ENCODE measurements around the gene SRXN1.
A peak's percentile ranks its signal among the peaks of the same experiment; 100 is the strongest.

The SRXN1 gene

GRCh38 chr20:667351-668034 lies 14.5 kb upstream of the SRXN1 start:
- H4K20me1 ChIP-seq (ENCODE audit: insufficient read depth, low read length) = no peaks in the 10 kb centered on the region
- no peak overlapping the region for H3K27ac ChIP-seq (ENCODE audit: low read depth, low read length, poor library complexity, severe bottlenecking)
- H3K4me1 ChIP-seq (ENCODE audit: insufficient read depth, low read length, severe bottlenecking) = no peaks in the 10 kb centered on the region
- no peak overlapping the region for H2AFZ ChIP-seq (ENCODE audit: low read length)
- no peaks in the 10 kb centered on the region for H3K79me2 ChIP-seq (ENCODE audit: insufficient read depth, low read length)
- H3K9me2 ChIP-seq (ENCODE audit: low read depth, low read length) = no peaks in the 10 kb centered on the region
- TF ChIP-seq CTCF (IDR thresholded peaks at IDR 0.05; ENCODE audit: low read length) (peak; percentile 97), EZH2 (IDR thresholded peaks at IDR 0.05; ENCODE audit: borderline replicate concordance, low read length) (no peak)
- no peak overlapping the region for H3K4me2 ChIP-seq (ENCODE audit: low read length)
- H3K4me3 ChIP-seq (ENCODE audit: low read depth, low read length, poor library complexity, severe bottlenecking) = no peak overlapping the region
- H3K27me3 ChIP-seq (ENCODE audit: insufficient read depth, low read length) = no peaks in the 10 kb centered on the region
- H3F3A ChIP-seq (ENCODE audit: insufficient read depth, low read length) = no peaks in the 10 kb centered on the region
- no peak overlapping the region for H3K9ac ChIP-seq (ENCODE audit: low read length)
- no peaks in the 10 kb centered on the region for H3K9me3 ChIP-seq (ENCODE audit: low read length)
- H3K36me3 ChIP-seq (ENCODE audit: insufficient read depth, low read length) = no peaks in the 10 kb centered on the region

- Histone ChIP-seq H3K4me3 (ENCODE audit: low read depth, low read length, poor library complexity, severe bottlenecking) (no peak overlapping the region), H3K79me2 (ENCODE audit: insufficient read depth, low read length) (no peaks in the 10 kb centered on the region), H3K4me1 (ENCODE audit: insufficient read depth, low read length, severe bottlenecking) (no peaks in the 10 kb centered on the region), H3K27ac (ENCODE audit: low read depth, low read length, poor library complexity, severe bottlenecking) (no peak overlapping the region), H2AFZ (ENCODE audit: low read length) (no peak overlapping the region), H4K20me1 (ENCODE audit: insufficient read depth, low read length) (no peaks in the 10 kb centered on the region), H3F3A (ENCODE audit: insufficient read depth, low read length) (no peaks in the 10 kb centered on the region), H3K9me3 (ENCODE audit: low read length) (no peaks in the 10 kb centered on the region), H3K4me2 (ENCODE audit: low read length) (no peak overlapping the region), H3K9me2 (ENCODE audit: low read depth, low read length) (no peaks in the 10 kb centered on the region), H3K27me3 (ENCODE audit: insufficient read depth, low read length) (no peaks in the 10 kb centered on the region), H3K9ac (ENCODE audit: low read length) (no peak overlapping the region), H3K36me3 (ENCODE audit: insufficient read depth, low read length) (no peaks in the 10 kb centered on the region)
- TF ChIP-seq EZH2 (IDR thresholded peaks at IDR 0.05; ENCODE audit: borderline replicate concordance, low read length) = no peak
- TF ChIP-seq CTCF (IDR thresholded peaks at IDR 0.05; ENCODE audit: low read length) = no peak
Measured at GRCh38 chr20:666877-667276, 13.9 kb upstream of the SRXN1 start.

DNA sequence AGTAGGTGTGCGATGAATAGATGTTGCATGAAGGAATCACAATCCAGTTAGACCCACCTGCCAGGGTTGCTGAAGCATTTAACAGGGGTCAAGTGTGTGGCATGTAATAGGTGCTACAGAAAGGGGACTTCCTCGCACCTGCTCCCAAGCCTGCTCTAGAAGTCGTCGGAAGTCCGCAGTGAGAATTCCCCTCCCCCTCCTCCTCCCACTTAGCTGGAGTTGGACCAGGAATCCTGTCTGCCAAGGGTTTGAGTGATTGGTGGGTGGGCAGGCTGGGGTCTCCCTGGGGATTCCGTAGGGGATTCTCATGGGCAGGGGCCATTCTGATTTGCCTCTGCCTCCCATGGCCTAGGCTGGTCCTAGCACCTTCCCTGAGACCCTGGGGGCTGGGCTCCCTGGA lies 12.3 kb upstream of the SRXN1 start:
- no peak overlapping the region for H2AFZ ChIP-seq (ENCODE audit: low read length)
- no peaks in the 10 kb centered on the region for H3K36me3 ChIP-seq (ENCODE audit: insufficient read depth, low read length)
- H3K27ac ChIP-seq (ENCODE audit: low read depth, low read length, poor library complexity, severe bottlenecking) = no peak overlapping the region
- H3K4me3 ChIP-seq (ENCODE audit: low read depth, low read length, poor library complexity, severe bottlenecking) = no peak overlapping the region
- no peaks in the 10 kb centered on the region for H4K20me1 ChIP-seq (ENCODE audit: insufficient read depth, low read length)
- no peaks in the 10 kb centered on the region for H3F3A ChIP-seq (ENCODE audit: insufficient read depth, low read length)
- no peaks in the 10 kb centered on the region for H3K4me1 ChIP-seq (ENCODE audit: insufficient read depth, low read length, severe bottlenecking)
- H3K79me2 ChIP-seq (ENCODE audit: insufficient read depth, low read length) = no peaks in the 10 kb centered on the region
- TF ChIP-seq EZH2 (IDR thresholded peaks at IDR 0.05; ENCODE audit: borderline replicate concordance, low read length) = no peak
- no peak for TF ChIP-seq CTCF (IDR thresholded peaks at IDR 0.05; ENCODE audit: low read length)
- no peaks in the 10 kb centered on the region for H3K9me3 ChIP-seq (ENCODE audit: low read length)
- H3K27me3 ChIP-seq (ENCODE audit: insufficient read depth, low read length) = no peaks in the 10 kb centered on the region
- H3K9me2 ChIP-seq (ENCODE audit: low read depth, low read length) = no peaks in the 10 kb centered on the region
- H3K9ac ChIP-seq (ENCODE audit: low read length) = no peak overlapping the region
- no peak overlapping the region for H3K4me2 ChIP-seq (ENCODE audit: low read length)

Measured in OCI-LY1 (cell line).